RPMI7951 (cell line): ENCODE data around the gene FAAH2. TPM values are rescaled to one million over a fixed set of nuclear protein-coding genes. Genes with fewer than 3 reads are reported as not detected.
"Not testable (repeated sequence)": the region's sequence is repeated elsewhere in the genome, so short reads cannot be mapped to it uniquely, and the experiment has no call there.

Experiments used
- DNase-seq: peaks from one replicate; pipeline ENCODE4 v3.0.0-alpha.2; 2012; ENCODE audit warnings: low read depth
- total RNA-seq: library from RNA; depleted of rRNA; stranded (reverse); fragments of >200 nt; shearing (Covaris generic); gene quantifications from 2 replicates; pipeline ENCODE4 v1.2.3, GENCODE V29; 2014; rRNA removed

The FAAH2 gene
- total RNA-seq: not detected in 2 replicates

- DNase-seq: no peak
These were observed at the start of gene FAAH2 for GRCh38 chrX:57286507-57287251. Gene FAAH2, plus strand, starts transcription at chrX:57286706. Its CDS starts 120 bp downstream, at chrX:57286826.

- DNase-seq: no peak
These were observed 44.5 kb upstream of the FAAH2 start for GRCh38 chrX:57241967-57242366.

- no peak for DNase-seq
These were observed 34.5 kb upstream of the FAAH2 start for GRCh38 chrX:57251965-57252364.

- no peak for DNase-seq
These were observed 21.4 kb upstream of the FAAH2 start for GRCh38 chrX:57265126-57265525.

GRCh38 chrX:57266275-57266674 lies 20.2 kb upstream of the FAAH2 start:
- no peak for DNase-seq

- DNase-seq: no peak
These were observed 19.6 kb upstream of the FAAH2 start for GRCh38 chrX:57266871-57267270.

GRCh38 chrX:57267308-57267707 lies 19.2 kb upstream of the FAAH2 start:
- no peak for DNase-seq

GRCh38 chrX:57270980-57271379 lies 15.5 kb upstream of the FAAH2 start:
- DNase-seq: no peak

- DNase-seq: peak; percentile 0
These were observed 3.9 kb upstream of the FAAH2 start for GRCh38 chrX:57282568-57282967.

GRCh38 chrX:57285001-57285400 lies 1.5 kb upstream of the FAAH2 start:
- no peak for DNase-seq

- no peak for DNase-seq
These were observed 2.6 kb downstream of the FAAH2 start for GRCh38 chrX:57289089-57289488.

GRCh38 chrX:57294961-57295360 lies 8.5 kb downstream of the FAAH2 start:
- no peak for DNase-seq

GRCh38 chrX:57295679-57296078 lies 9.2 kb downstream of the FAAH2 start:
- not testable (repeated sequence) for DNase-seq

- no peak for DNase-seq
These were observed 27.2 kb downstream of the FAAH2 start for GRCh38 chrX:57313583-57314215.

- DNase-seq: no peak
These were observed 42.5 kb downstream of the FAAH2 start for GRCh38 chrX:57329008-57329407.

GRCh38 chrX:57335790-57336189 lies 49.3 kb downstream of the FAAH2 start:
- not testable (repeated sequence) for DNase-seq

GRCh38 chrX:57353472-57354132 lies 67.1 kb downstream of the FAAH2 start:
- no peak for DNase-seq

GRCh38 chrX:57364145-57364544 lies 77.6 kb downstream of the FAAH2 start:
- no peak for DNase-seq

- DNase-seq: no peak
These were observed 79.9 kb downstream of the FAAH2 start for GRCh38 chrX:57366430-57366829.

GRCh38 chrX:57367649-57368048 lies 81.1 kb downstream of the FAAH2 start:
- no peak for DNase-seq

- no peak for DNase-seq
These were observed 81.7 kb downstream of the FAAH2 start for GRCh38 chrX:57368158-57368557.

GRCh38 chrX:57379296-57379695 lies 92.8 kb downstream of the FAAH2 start:
- no peak for DNase-seq
